ENCODE measurements around the gene PSD. TPM values are rescaled to one million over a fixed set of nuclear protein-coding genes. Genes with fewer than 3 reads are reported as not detected.

The PSD gene
- polyA plus RNA-seq, 3 donors, result 6.9 to 9.1 (median 7.8) TPM

DNA sequence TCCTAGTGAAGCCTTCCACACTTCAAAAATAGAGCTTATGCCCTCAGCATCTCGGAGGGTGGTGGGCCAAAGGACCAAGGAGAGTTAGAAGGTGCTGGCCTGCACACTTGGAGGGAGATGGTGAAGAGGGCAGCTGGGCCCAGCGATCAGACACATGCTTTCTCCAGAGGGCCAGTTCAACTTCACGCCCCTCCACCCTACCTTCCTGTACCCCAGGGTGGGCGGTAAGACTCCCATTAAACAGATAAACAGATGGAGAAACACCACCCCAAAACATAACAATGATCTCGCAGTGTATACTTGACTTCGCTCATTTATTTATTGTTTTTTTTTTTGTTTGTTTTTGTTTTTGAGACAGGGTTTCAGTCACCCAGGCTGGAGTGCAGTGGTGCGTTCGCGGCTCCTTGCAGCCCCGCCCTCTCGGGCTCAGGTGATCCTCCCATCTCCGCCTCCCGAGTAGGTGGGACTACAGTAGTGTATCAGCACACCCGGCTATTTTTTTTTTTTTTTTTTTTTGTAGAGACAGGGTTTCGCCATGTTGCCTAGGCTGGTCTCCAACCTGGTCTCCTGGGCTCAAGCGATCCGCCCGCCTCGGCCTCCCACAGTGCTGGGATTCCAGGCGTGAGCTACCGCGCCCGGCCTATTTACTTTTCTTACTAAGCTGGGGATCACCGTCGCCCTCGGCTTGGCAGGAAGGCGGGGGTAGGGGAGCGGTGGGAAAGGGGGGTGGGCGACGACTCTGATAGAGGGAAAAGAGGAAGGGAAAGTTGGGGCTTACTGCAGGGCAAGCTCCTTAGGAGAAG, 30.9 kb upstream of the PSD start:
- no peak for DNase-seq (ENCODE audit: low read depth in 3 of 3, low spot score in 2 of 3)

DNA sequence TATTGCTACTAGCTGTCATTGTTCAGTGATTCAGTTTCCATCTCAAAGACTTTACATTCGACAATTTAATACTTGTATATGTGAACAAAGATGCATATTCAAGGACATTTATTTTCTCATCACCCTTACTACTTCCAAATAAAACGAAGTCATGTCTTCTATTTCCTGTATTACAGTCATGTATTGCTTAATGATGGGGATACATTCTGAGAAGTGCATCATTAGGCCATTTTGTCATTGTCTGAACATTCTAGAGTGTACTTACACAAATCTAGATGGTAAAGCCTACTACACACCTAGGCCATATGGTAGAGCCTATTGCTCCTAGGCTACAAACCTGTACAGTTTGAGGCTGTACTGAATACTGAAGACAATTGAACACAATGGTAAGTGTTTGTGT, 26.3 kb upstream of the PSD start:
- DNase-seq (ENCODE audit: low read depth in 3 of 3, low spot score in 2 of 3), result no peak

DNA sequence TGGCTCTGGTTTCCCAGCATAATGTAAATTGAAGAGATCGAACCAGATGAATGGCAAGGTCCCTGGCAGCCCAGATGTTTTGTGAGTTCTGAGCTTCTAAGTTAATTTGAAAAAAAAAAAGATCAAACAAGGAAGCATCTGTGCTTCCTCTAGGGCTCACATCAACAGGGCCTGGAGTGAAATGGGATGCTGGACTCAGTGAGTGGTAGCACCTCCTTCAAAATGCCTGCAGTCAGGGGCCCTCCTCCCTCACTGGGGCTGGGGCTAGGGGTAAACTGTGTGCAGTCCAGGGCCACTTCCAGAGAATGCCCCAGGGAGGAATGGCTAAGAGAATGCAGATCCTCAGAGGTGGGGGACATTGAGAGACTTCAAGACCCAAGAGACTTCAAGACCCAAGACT, 19.8 kb upstream of the PSD start:
- no peak for DNase-seq (ENCODE audit: low read depth in 3 of 3, low spot score in 2 of 3)

DNA sequence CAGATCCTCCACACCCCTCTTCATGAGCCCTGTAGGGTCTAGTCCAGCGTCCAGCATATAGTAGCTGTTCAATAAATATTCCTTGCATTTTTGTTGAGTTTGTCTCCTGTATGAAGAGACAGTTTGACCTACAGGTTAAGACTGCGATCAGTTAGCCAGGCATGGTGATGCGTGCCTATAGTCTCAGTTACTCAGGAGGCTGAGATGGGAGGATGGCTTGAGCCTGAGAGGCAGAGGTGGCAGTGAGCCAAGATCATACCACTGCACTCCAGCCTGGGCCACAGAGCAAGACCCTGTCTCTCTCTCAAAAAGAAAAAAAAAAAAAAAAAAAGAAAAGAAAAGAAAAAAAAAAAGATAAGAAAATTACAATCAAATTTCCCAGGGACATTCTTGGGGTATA, 18.9 kb upstream of the PSD start:
- DNase-seq (ENCODE audit: low read depth in 3 of 3, low spot score in 2 of 3), result no peak

DNA sequence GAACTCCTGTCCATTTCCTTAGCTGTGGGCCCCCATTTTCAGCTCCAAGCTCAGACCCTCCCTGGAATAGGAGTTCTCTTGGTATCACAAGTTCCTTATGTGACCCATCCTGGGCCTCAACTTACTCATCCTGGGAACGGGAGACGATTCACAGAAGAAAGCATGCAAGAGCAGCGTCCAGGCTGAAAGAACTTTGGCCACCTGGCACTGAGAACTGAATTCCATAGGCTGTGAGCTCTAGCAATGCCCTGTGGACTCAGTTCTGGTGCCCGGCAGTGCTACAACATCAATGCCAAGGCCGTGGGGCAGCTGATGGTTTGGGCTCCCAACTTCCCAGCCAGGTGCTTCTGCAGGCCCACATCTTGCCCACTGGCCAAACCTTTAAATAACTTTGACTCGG, 17.7 kb upstream of the PSD start:
- DNase-seq (ENCODE audit: low read depth in 3 of 3, low spot score in 2 of 3), result no peak

DNA sequence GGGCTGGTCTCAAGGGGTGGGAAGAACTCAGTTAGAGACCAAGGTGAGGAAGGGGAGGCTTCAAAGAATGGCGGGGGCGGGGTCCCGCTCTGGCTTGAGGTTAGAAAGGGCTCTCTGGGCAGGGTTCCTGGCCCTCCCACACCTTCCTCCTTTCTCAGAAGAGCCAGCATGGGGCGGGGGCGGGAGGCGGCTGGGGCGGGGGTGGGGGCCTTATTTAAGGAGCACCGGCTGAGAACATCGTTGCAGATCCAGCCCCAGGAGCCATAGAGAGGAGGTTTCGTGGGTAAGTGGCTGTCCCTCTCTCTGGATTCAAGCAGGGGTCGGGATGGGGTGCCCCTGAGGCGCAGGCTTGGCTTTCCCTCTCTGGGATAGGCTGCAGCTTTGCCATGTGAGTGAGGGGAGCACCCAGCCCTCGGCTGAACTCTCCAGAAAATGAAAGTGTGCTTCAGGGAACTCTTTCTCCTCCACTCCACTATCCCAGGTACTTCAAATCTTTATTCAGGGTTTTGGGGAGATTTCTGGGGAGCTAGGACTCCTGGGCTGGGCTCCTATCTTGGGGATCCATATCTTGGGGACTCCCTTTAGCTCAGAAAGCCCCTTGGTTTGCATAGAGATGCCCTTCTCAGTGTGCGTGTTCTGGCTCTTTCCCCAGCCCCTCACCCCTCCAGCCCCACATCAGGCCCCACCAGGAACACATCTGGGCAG, 17.1 kb upstream of the PSD start:
- no peak for DNase-seq (ENCODE audit: low read depth in 3 of 3, low spot score in 2 of 3)

DNA sequence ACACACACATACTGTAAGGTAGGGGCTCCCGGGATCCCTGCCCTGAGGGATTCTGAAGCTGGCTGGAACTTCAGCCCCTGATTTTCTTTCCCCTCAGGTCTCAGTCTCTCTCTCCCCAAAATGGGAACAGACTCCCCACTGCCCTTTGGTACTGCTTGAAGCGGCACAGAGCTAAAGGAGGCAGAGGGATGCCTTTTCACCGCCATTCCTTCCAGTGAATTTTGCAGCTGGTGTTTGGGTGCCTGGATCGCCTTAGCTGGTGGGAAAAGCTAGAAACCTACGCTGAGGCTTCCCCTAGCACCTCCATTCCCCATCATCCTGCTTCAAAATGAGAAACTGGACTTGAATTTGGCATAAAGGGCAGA, 16.5 kb upstream of the PSD start:
- DNase-seq (ENCODE audit: low read depth in 3 of 3, low spot score in 2 of 3), result no peak

DNA sequence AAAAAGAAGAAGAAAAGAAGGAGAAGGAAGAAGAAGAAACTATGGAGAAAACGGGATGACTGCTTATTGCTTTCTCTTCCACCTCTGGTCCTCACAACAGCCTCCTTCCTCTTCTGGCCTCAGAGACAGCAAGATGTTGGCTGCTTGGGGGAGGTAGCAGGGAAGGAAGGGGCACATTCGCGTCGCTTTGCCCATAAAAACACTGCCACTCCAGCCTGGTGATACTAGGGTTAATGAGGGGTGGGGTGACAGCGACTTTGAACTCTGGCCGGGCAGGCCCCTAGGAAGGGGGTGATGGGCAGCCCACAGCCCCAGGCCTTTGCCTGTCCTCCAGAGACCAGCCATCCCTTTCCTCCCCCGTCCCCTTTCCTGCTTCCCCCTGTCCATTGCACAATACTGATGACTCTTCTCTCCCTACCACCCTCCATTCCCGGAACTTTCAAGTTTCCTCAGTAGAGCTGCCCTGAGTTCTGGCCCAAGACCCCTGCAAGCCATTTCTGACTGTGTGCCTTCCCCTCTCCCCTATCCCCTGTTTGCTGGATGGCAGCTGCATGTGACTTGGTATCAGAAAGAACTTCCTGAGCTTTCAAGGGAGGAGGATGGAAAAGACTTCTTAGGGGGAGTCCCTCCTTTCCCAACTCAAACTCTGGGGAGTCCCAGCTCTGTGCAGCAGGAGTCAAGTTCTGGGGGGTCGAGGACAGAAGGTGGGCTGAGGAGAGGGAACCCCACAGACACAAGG, 16.0 kb upstream of the PSD start:
- DNase-seq (ENCODE audit: low read depth in 3 of 3, low spot score in 2 of 3), result no peak

DNA sequence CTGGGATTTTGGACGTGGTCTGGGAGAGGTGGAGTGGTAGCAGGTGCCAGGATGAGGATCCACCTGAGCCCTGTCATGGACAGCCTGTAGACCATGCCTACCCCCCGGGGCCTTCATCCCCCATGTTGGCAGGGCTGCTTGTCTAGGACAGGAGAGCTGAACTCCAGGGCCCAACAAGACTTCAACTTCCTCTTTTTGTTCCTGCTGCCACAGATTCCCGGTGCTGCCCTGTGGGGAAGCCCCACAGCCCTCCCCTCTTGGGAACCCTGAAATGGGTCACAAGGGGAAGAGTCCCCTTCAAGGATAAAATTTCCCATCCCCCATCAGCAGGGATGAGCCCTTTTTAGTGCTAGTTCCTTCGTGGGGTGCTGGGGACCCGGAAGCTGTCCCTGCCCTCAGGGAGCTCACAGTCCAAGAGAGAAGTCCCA, 15.0 kb upstream of the PSD start:
- no peak for DNase-seq (ENCODE audit: low read depth in 3 of 3, low spot score in 2 of 3)

DNA sequence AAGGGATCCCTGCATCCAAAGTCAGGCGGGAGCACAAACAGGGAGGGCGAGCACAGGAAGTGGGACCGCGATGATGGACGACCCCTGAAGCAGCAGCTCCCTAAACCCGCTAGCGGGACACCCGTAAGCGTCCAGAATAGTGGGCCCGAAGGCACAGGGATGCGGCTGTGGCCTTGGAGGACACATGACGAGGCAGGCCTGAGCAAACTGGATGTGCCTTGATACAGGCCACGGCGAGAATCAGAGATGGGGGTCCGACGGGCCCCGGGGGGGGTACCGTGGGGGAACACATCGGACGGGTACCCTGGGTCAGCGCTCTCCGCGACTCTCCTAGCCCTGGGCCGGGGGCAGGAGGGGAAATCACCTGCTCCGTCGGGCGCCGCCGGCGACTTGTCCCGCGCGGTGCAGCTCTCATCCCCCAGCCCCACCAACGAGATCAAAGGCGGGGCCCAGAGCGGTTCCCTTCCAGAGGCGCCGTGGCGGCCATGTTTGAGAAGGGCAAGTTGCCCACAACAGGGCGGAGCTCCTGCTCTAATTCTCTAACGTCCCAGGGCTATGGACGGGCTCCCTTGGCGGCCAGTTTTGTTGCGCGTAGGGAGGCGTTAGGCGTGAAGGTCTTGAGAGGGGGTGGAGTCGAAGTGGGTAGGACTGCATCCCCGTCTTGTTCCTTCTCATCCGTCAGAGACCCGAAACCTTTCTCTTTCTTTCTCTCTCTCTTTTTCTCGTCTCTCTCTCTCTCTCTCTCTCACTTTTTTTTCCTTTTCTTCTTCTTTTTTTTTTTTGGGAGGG, 13.8 kb upstream of the PSD start, which contains the start of gene CUEDC2:
Gene CUEDC2 (minus strand): TSS at position 413 of the 789 bp plus-strand sequence. CDS start 7,386 bp downstream, outside the sequence.
- DNase-seq (ENCODE audit: low read depth in 3 of 3, low spot score in 2 of 3), result peak; percentile 94 to 97 (median 95)

DNA sequence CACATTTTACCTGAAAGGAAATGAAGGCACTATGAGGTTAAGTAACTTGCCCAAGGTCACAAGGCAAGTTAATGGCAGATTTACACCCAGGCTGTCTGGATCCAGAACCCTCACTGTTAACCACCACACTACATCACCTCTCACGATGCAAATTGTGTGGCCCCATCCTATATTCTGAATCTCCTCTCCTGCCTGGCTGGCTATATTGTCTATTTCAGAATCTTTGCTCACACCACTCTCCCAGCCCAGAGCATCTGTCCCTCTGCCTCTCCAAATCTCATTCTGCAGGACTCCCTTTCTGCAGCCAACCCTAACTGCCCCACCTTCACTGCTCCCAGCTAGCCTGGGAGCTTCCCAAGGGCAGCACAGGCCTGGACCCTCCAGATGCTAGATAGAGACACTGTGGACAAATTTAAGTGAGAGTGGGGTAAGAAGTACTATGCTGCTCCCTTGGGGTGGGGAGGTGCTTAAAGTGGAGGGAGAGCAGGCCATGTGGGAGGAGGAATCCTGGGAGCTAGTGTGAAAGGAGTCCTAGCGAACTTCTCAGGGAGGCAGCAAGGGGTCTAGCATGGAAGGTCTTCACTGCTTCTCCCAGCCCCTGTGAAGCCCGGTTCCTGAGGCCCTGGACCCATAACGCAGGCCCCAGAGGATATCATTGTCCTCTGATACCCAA, 13.0 kb upstream of the PSD start:
- no peak for DNase-seq (ENCODE audit: low read depth in 3 of 3, low spot score in 2 of 3)

DNA sequence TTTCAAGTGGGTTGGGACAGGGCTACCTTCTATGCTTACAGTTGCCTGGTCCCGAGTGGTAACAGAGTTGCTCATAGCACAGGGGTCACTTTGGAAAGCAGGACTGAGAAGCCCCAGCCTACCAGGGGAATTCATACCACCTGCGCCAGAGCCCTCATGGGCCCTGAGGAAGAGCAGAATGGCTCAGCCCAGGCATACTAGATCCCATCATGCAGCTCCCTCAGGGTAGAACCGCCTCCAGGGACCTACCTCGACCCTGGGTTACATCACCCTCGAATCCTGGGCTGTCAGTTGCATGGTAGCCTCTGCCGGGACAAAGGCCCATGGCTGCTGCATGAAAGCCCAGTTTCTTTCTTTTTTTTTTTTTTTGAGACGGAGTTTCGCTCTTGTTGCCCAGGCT, 10.9 kb upstream of the PSD start:
- no peak for DNase-seq (ENCODE audit: low read depth in 3 of 3, low spot score in 2 of 3)

DNA sequence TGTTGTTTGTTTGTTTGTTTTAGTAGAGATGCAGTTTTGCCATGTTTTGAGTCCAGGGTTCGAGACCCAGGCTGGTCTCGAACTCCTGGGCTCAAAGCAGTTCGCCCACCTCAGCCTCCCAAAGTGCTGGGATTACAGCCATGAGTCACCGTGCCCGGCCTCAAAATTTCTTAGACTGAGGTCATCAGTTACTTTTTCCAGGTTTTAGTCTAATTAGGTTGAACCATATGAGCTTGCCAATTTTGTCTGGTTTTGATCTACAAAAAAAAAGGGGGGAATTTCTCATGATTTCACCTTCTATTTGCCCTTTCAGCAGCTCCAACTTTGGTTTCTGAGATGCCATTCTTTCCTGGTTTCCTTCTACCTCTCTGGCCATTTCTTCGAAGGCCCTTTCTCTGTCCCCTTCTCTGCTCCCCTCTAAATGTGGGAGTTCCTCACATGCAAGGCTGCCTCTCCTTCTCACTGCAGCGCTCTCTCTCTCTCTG, 8.3 kb upstream of the PSD start:
- DNase-seq (ENCODE audit: low read depth in 3 of 3, low spot score in 2 of 3), result no peak

DNA sequence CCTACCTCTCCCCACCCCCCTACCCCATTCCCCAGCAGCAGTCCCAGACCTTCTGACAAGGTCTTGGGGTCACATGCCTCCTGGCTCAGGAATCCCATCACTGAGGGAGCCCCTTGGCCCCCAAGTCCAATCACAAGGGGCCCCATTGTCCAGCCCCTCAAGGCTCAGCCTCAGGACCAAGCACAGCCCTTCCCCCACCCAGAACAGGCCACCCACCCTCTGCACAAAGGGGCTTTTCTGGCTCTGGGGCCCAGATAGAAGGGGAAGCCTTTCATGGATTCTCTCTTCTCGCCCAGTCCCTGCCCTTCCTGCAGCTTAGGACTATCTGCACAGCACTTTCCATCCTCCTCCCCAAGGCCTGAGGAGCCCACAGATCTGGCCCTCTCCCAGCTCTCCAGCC, 6.9 kb upstream of the PSD start:
- no peak for DNase-seq (ENCODE audit: low read depth in 3 of 3, low spot score in 2 of 3)

DNA sequence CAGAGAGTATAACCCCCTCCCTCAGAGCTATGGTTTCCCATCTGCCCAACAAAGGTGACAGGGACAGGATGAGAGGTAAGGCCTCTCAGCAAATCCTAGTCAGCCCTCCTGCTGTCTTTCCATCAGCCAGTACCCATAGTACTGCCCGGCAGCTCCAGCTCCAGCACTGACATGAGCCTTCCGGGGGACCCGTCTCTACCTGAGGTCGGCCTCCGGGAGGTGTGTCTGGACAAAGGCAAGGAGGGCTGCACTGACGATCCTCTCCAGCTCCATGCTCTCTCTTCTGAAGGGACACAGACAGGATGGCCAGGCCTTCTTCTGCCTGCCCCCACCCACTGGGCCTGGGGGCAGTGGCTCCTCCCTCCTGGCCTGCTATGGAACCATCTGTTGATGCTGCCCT, 6.3 kb upstream of the PSD start:
- no peak for DNase-seq (ENCODE audit: low read depth in 3 of 3, low spot score in 2 of 3)

DNA sequence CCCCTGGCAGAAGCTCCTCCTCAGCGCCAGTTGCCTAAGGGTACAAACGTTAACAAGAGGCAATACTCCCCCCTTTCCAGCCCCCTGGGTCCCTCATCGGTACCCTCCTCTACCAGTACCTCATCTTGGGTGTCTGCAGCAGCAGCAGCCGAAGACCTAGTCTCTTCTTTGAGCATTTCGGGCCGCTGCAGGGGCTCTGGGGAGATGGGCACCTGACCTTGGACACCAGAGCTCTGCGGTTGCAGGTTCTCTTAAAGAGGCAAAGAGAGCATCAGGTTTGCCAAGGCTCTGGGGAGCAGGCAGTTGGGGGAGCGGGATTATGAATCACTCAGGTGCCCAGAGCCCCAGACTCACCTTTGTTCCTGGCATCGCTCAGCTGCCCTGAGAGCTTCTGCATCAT, 5.6 kb upstream of the PSD start:
- no peak for DNase-seq (ENCODE audit: low read depth in 3 of 3, low spot score in 2 of 3)

DNA sequence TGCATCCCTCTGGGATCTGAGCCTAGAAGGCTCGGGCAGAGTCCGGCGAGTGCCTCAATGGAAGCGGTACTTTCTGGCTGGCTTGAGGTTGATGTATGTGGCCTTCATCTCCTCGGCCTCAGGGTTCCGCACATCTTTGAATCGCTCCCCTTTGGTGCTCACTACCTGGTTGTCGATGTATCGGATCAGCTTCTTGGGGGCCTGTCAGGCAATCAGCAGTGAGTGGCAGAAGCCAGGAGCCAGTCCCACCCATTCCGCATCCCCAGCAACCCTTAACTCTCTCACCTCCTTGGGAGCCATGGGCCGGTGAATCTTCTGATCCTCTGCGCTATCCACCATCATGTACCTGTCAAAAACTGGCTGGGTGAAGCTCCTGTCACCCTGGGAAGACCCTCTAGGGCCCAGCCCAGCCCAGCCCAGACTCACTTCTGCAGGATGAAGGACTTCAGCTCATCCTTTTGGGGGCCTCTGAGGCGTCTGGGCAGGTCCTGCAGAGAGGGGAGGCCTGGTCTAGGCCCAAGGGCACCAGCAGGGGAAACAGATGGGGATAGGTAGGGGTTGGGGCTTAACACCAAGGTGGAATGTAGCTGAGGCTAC, 4.9 kb upstream of the PSD start:
- no peak for DNase-seq (ENCODE audit: low read depth in 3 of 3, low spot score in 2 of 3)

DNA sequence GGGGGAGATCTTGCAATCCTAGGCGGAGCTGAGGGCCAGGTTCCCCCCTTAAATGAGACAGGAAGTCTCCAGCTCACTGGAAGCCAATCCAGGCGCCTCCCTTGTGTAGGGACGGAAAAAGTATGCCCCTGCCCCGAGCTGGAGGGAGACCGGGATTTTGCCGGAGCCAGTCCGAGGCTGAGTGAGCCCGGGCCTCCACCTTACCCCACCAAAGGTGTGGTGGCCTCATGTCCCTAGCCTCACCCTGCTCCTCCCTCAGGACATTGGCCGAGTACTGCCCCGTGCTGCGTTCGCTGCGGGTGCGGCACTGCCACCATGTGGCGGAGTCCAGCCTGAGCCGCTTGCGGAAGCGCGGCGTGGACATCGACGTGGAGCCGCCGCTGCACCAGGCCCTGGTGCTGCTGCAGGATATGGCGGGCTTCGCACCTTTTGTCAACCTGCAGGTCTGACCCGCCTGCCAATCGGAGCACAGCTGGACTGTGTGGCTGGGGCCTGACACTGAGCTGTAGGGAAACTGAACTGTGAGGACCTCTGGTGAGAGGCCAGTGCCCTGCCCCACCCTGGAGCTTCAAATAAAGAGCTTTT, 4.1 kb upstream of the PSD start:
- no peak for DNase-seq (ENCODE audit: low read depth in 3 of 3, low spot score in 2 of 3)

DNA sequence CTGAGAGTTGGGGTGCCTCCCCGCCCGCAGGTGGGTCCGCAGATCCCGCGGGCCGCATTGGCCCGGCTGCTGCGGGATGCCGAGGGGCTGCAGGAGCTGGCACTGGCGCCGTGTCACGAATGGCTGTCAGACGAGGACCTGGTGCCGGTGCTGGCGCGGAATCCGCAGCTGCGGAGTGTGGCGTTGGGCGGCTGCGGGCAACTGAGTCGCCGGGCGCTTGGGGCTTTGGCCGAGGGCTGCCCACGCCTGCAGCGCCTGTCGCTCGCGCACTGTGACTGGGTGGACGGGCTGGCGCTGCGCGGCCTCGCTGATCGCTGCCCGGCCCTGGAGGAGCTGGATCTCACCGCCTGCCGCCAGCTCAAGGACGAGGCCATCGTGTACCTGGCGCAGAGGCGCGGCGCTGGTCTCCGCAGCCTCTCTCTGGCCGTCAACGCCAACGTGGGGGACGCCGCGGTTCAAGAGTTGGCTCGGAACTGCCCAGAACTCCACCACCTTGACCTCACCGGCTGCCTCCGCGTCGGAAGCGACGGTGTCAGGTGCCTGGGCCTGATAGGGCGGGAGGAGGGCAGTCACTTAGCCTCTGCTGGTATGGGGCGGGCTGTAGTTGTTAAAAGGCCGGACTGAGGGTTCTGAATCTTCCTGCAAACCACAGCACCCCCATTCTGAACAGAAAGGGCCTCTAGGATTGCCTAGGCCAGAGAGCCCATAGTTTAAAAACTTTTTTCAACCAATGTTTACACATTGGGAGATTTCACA, 3.4 kb upstream of the PSD start:
- DNase-seq (ENCODE audit: low read depth in 3 of 3, low spot score in 2 of 3), result no peak
